Thymus (tissue), 11 donors: ENCODE results near the gene EFR3B. TPM values are rescaled to one million over a fixed set of nuclear protein-coding genes. Genes with fewer than 3 reads are reported as not detected.
"Not testable (repeated sequence)": the region's sequence is repeated elsewhere in the genome, so short reads cannot be mapped to it uniquely, and the experiment has no call there.

Source experiments
- DNase-seq, 9 donors: peaks; one replicate each; pipeline ENCODE4 v3.0.0-alpha.2; 2013; ENCODE audit warnings: low spot score in 9 of 9, low read depth in 6 of 9, missing footprints in 1 of 9
- H3K27ac ChIP-seq, 2 donors: one replicate each; pipeline ENCODE4 v1.5.1; 2013; ENCODE audit warnings: control low read depth in 1 of 2, low read depth in 1 of 2, low read length in 1 of 2, mild to moderate bottlenecking in 1 of 2, moderate library complexity in 1 of 2
- H3K27me3 ChIP-seq, 2 donors: one replicate each; pipeline ENCODE4 v1.5.1; 2013; ENCODE audit warnings: low read length in 1 of 2; ENCODE audit not compliant: control insufficient read depth in 2 of 2, insufficient read depth in 1 of 2
- H3K36me3 ChIP-seq, 2 donors: one replicate each; pipeline ENCODE4 v1.5.1; 2013; ENCODE audit warnings: low read length in 1 of 2, mild to moderate bottlenecking in 1 of 2, moderate library complexity in 1 of 2; ENCODE audit not compliant: control insufficient read depth in 2 of 2, insufficient read depth in 2 of 2
- H3K4me1 ChIP-seq, 2 donors: one replicate each; pipeline ENCODE4 v1.5.1; 2013; ENCODE audit warnings: low read length in 2 of 2; ENCODE audit not compliant: control insufficient read depth in 2 of 2, insufficient read depth in 2 of 2
- H3K4me3 ChIP-seq, 2 donors: one replicate each; pipeline ENCODE4 v1.5.1; 2013; ENCODE audit warnings: low read length in 2 of 2, control low read depth in 1 of 2, mild to moderate bottlenecking in 1 of 2
- H3K9me3 ChIP-seq, 2 donors: one replicate each; pipeline ENCODE4 v1.5.1; 2013; ENCODE audit warnings: low read length in 1 of 2, mild to moderate bottlenecking in 1 of 2; ENCODE audit not compliant: control insufficient read depth in 2 of 2, insufficient read depth in 1 of 2
- WGBS: extraction: QIAGEN DNeasy Blood & Tissue Kit; methylation state at CpG from one replicate; pipeline ENCODE4 v1.1.7; 2013; 5-methylcytosine and 5-hydroxymethylcytosine counted together
- polyA plus RNA-seq: library from polyadenylated mRNA; stranded (reverse); fragments of 200-250 nt; gene quantifications from one replicate; pipeline ENCODE4 v1.2.3, GENCODE V29; 2013
- total RNA-seq: library from RNA; stranded (reverse); fragments of 120-200 nt; gene quantifications from one replicate; pipeline ENCODE4 v1.2.4, GENCODE V29; 2013
- donor health status: healthy.

The EFR3B gene
- total and polyA plus RNA-seq, 2 donors = 0.18 to 0.33 TPM

DNA sequence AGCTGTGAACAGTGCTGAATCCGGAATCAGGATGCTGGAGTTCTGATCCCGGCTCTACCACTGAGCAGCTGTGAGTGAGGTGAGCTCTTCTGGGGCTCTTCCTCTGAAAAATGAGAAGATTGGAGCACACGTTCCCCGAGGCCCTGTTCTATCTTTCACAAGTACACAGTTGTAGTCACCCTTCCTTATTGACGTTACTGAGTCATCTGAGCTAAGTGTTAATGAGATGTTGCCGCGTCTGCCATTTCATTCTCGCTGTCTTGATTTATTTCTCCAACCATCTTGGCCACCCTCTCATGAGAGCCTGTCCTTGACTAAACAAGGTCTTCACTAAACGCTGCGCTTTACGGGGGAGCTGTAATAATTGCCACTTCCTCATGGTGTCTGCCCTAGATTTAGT, 31.9 kb upstream of the EFR3B start:
- 73% methylated on average over 11 of the region's 11 CpGs for WGBS
- H3K4me3 ChIP-seq = no peak overlapping the region
- no peak for DNase-seq

DNA sequence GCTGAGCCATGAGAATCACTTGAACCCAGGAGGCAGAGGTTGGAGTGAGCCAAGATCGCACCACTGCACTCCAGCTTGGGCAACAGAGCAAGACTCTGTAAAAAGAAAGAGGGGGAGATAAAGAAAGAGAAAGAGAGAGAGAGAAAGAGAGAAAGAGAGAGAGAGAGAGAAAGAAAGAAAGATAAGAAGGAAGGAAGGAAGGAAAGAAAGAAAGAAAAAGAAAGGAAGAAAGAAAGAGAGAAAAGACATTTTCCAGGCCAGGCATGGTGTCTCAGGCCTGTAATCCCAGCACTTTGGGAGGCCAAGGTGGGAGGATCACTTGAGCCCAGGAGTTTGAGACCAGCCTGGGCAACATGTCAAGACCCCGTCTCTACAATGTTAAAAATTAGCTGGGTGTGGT, 30.5 kb upstream of the EFR3B start:
- not testable (repeated sequence) for H3K27me3 ChIP-seq, H3K4me1 ChIP-seq, H3K36me3 ChIP-seq, H3K9me3 ChIP-seq, DNase-seq, H3K4me3 ChIP-seq, H3K27ac ChIP-seq
- WGBS = 99% methylated on average over 2 of the region's 2 CpGs

More for the DNA sequence above, 31.9 kb upstream of the EFR3B start:
- no peaks in the 10 kb centered on the region for H3K27me3 ChIP-seq
- no peaks in the 10 kb centered on the region for H3K36me3 ChIP-seq
- no peak overlapping the region for H3K27ac ChIP-seq
- H3K4me1 ChIP-seq = no peaks in the 10 kb centered on the region
- no peaks in the 10 kb centered on the region for H3K9me3 ChIP-seq

DNA sequence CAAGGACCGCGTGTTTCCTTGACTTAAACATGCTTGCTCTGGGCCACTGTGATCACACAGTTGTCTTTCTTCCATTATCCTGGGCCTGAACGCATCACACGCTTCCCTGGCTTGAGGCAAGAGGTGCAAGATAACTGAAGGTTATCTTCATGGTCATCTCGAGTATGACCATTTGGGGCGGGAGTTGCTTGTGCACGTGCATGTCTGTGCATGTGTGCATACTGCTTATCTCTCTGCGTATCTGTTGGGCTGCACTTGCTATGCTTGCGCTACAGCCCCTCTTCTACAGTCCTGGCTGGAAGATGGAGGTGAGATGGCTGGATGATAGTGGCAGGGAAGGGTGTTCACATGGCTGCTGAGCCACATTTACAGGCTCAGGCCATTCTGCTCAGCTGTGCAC, 27.2 kb upstream of the EFR3B start:
- Histone ChIP-seq H3K4me1 (no peaks in the 10 kb centered on the region), H3K27ac (no peak overlapping the region), H3K36me3 (no peaks in the 10 kb centered on the region), H3K27me3 (no peaks in the 10 kb centered on the region), H3K4me3 (no peak overlapping the region), H3K9me3 (no peaks in the 10 kb centered on the region)
- 97% methylated on average over 9 of the region's 9 CpGs for WGBS
- no peak for DNase-seq

DNA sequence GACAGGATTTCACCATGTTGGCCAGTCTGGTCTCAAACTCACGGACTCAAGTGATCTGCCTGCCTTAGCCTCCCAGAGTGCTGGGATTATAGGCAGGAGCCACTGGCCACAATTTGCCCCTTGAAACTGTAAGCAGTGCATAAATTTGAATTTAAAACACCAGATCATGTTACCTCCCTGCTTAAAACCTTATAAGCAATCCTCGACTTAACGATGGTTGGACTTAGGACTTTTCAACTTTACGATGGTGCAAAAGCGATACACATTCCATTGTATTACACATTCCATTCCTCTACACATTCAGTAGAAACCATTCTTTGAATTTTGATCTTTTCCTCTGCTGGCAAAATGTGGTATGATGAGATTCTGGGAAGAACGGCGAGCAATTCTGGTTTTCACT, 23.2 kb upstream of the EFR3B start:
- Histone ChIP-seq H3K4me3 (no peak overlapping the region), H3K4me1 (no peaks in the 10 kb centered on the region), H3K36me3 (no peaks in the 10 kb centered on the region), H3K9me3 (no peaks in the 10 kb centered on the region), H3K27ac (no peak overlapping the region), H3K27me3 (no peaks in the 10 kb centered on the region)
- WGBS = 99% methylated on average over 7 of the region's 7 CpGs
- no peak for DNase-seq

DNA sequence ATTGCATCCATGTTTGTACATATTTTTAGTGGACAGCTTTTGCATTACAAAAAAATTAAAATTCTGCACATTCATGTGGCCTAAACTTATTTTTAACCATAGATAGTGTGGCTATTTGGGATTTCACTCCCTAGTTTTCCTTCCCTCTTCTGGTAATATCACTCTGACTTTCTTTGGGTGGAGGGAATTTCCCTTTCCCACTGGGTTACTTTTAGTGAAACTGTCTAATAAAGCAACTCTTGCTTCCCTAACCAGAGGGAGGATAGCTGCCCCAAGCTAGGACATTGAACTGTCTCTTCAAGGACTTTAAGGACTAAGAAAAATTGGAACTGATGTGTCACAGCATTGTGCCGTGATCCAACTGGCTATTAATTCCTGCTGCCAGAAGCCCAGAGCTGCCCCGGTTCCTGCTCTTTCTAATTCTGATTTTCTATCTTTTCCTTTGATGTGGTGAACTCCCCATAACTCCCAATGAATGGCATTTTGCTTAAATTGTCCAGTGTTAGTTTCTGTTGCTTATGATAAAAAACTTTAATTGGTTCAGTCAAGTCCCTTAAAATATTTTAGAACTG, 20.0 kb upstream of the EFR3B start:
- H3K4me3 ChIP-seq = no peak overlapping the region
- H3K27me3 ChIP-seq = no peaks in the 10 kb centered on the region
- DNase-seq = no peak
- H3K27ac ChIP-seq = no peak overlapping the region
- H3K36me3 ChIP-seq = no peaks in the 10 kb centered on the region
- 91% methylated on average over 2 of the region's 2 CpGs for WGBS
- no peaks in the 10 kb centered on the region for H3K9me3 ChIP-seq
- no peaks in the 10 kb centered on the region for H3K4me1 ChIP-seq

DNA sequence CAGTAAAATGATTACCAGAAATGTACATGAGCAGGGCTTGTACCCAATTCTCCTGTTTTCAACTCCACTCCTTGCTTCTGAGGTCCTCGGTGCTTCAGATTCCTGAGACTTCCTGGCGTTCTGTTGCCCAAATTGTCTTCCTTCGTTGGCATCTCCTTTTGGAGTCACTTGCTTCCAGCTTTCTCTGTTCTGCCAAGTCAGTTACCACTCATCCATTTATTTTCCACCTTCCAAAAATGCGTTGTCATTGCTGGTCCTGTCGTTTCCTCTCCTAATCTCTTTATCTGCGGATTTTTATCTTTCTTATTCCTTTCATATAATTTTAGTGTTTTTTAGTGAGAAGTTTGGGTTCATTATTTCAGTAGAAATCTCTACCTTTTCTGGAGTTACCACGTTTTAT, 18.5 kb upstream of the EFR3B start:
- Histone ChIP-seq H3K4me3 (no peak overlapping the region), H3K27ac (no peak overlapping the region), H3K27me3 (no peaks in the 10 kb centered on the region), H3K36me3 (no peaks in the 10 kb centered on the region), H3K4me1 (no peaks in the 10 kb centered on the region), H3K9me3 (no peaks in the 10 kb centered on the region)
- no peak for DNase-seq
- WGBS = 85% methylated on average over 7 of the region's 7 CpGs

DNA sequence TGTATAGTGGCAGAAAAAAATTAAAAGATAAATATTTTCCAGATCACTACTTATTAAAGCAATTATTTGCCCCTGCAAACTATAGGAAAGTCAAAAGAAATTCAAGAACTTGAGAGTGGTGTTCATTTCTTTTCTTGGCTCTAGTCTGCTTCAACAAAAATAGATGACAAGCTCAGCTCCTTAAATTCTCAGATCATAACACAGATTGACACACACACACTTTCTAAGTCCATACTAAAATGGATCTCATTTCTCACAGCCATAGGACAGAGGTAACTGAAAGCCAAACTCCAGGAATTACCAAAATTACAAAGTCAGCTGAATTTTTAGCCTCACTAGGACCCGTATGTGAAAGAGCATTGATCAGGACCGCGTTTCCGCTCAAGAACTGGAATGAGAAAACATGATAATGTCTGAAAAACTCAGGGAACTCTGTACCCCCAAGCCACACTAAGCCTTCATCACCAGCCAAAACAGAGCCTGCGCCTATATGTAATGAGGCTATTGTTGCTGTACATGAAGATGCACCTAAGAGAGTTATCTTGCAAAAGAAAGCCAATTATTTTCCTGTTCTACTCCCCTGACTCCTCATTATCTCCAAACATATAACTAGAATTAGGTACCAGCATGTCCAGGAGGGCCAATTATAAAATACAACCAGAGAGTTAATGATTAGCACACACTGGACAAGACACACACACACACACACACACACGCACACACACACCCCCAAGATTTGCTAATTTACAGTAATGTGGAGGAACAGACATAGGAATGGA, 16.5 kb upstream of the EFR3B start:
- Histone ChIP-seq H3K36me3 (no peaks in the 10 kb centered on the region), H3K4me3 (no peak overlapping the region), H3K27me3 (no peaks in the 10 kb centered on the region), H3K27ac (no peak overlapping the region), H3K4me1 (no peaks in the 10 kb centered on the region), H3K9me3 (no peaks in the 10 kb centered on the region)
- 89% methylated on average over 6 of the region's 6 CpGs for WGBS
- no peak for DNase-seq

DNA sequence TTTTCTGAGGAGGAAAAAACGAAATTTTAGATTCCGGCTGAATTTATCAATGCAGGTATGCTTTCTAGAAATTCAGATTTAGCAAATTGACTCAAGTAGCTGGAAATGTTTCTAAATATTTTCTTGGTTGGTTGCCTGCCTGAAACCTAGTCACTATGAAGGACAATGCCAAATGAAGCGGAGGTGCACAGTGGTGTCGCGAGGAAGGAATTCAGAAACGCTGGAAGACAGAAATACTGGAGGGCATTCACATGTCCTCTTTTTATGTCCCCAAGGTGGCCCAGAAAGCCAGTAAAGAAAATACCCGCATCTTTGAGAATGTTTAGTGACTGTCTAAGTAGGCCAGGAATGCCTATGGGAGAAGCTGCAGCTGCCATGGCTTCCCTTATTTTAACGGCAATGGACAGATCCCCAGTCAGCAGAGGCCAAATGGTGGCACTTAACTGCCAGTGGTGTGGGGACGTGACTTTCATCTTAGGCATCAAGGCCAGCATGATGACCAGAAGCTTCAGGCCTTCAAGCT, 15.8 kb upstream of the EFR3B start:
- Histone ChIP-seq H3K4me1 (no peaks in the 10 kb centered on the region), H3K27me3 (no peaks in the 10 kb centered on the region), H3K9me3 (no peaks in the 10 kb centered on the region), H3K27ac (no peak overlapping the region), H3K4me3 (no peak overlapping the region), H3K36me3 (no peaks in the 10 kb centered on the region)
- no peak for DNase-seq
- 95% methylated on average over 9 of the region's 9 CpGs for WGBS

DNA sequence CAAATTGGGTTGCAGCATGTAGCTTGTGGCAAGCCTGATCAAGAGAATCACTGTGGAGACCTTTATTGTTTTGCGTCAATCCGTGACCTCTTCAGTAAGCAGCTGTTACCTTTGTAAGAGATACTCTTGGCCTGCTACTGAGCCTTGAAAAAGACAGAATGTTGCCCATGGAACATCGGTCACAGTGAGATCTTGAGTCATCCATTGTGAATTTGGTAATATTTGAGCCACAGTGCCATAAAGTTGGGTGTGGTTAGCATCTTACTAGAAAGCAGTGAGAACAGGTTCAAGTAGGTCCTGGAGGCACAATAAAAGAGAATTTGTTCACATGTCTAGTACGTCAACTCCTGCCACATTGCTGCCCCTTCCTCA, 12.7 kb upstream of the EFR3B start:
- no peaks in the 10 kb centered on the region for H3K9me3 ChIP-seq
- no peak overlapping the region for H3K27ac ChIP-seq
- H3K36me3 ChIP-seq = no peaks in the 10 kb centered on the region
- no peak for DNase-seq
- peaks cover 0 to 2% of the 10 kb centered on the region in 2 donors for H3K4me1 ChIP-seq
- WGBS = 70% methylated on average over 4 of the region's 4 CpGs
- no peak overlapping the region for H3K4me3 ChIP-seq
- no peaks in the 10 kb centered on the region for H3K27me3 ChIP-seq
